HG03442 (cell line): Measurements from ENCODE around the gene TGIF2LY.
"Not testable (repeated sequence)": the region's sequence is repeated elsewhere in the genome, so short reads cannot be mapped to it uniquely, and the experiment has no call there.

Experiments used
- ATAC-seq: cut with Tn5 transposase; IDR thresholded peaks from one replicate; pipeline ENCODE4 v1.9.1; 2021; ENCODE audit warnings: mild to moderate bottlenecking, moderate library complexity; ENCODE audit not compliant: unreplicated experiment

TGIF2LY gene

GRCh38 chrY:3578767-3579166 lies at the start of gene TGIF2LY:
Gene TGIF2LY, plus strand, starts transcription at chrY:3579067. Its CDS starts 178 bp downstream, at chrY:3579245.
- ATAC-seq = not testable (repeated sequence)
